ENCODE data around the gene EFEMP1. TPM values are rescaled to one million over a fixed set of nuclear protein-coding genes. Genes with fewer than 3 reads are reported as not detected.

The EFEMP1 gene
- total and polyA plus RNA-seq, 8 donors: 7.0 to 50.8 (median 21.0) TPM

GRCh38 chr2:55861733-55862132 is 61.8 kb downstream of the EFEMP1 start:
- no peak for FAIRE-seq
- no peak overlapping the region for H3K4me3 ChIP-seq
- DNase-seq: no peak
- TF ChIP-seq, protein P1, sequence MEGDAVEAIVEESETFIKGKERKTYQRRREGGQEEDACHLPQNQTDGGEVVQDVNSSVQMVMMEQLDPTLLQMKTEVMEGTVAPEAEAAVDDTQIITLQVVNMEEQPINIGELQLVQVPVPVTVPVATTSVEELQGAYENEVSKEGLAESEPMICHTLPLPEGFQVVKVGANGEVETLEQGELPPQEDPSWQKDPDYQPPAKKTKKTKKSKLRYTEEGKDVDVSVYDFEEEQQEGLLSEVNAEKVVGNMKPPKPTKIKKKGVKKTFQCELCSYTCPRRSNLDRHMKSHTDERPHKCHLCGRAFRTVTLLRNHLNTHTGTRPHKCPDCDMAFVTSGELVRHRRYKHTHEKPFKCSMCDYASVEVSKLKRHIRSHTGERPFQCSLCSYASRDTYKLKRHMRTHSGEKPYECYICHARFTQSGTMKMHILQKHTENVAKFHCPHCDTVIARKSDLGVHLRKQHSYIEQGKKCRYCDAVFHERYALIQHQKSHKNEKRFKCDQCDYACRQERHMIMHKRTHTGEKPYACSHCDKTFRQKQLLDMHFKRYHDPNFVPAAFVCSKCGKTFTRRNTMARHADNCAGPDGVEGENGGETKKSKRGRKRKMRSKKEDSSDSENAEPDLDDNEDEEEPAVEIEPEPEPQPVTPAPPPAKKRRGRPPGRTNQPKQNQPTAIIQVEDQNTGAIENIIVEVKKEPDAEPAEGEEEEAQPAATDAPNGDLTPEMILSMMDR (IDR thresholded peaks at IDR 0.05): no peak
- no peaks in the 10 kb centered on the region for H3K27me3 ChIP-seq
- no peaks in the 10 kb centered on the region for H3K9me3 ChIP-seq
- 91 to 92% methylated on average over 6 of the region's 6 CpGs for WGBS, 2 donors
- H3K36me3 ChIP-seq: no peaks in the 10 kb centered on the region
- peak in 1 of 4 donors; percentile 7 for ATAC-seq
- peak overlapping the region in 2 of 4 donors; percentile 48 to 68 for H3K27ac ChIP-seq
- intact Hi-C loops (cut with DNase I): no loop called here
- H3K4me1 ChIP-seq: no peaks in the 10 kb centered on the region

DNA sequence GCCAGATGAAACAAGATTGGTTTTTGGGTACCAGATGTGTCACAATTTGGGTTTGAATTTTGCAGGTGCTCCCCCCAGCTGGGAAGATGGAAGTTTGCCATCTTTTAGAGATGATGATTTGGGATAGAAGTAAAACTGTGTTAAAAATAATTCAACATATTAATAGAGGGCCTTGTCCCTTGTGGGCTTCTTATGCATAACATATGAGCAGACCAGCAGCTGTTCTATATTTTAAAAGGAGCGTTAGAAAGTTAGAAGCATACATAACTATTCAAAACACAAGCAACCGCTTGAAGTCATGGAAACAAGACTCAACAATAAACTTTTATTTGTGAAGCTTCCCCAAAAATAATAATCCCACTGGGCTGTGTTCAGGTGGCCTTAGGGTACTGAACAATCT is 62.8 kb downstream of the EFEMP1 start:
- DNase-seq (no peak), ATAC-seq (no peak), FAIRE-seq (no peak)
- no peak overlapping the region for H3K4me3 ChIP-seq
- H3K27ac ChIP-seq: no peak overlapping the region
- no peaks in the 10 kb centered on the region for H3K27me3 ChIP-seq
- H3K36me3 ChIP-seq: no peaks in the 10 kb centered on the region
- H3K4me1 ChIP-seq: no peaks in the 10 kb centered on the region
- TF ChIP-seq, protein P1 (IDR thresholded peaks at IDR 0.05): no peak
- H3K9me3 ChIP-seq: no peaks in the 10 kb centered on the region
- WGBS, 2 donors: 69 to 90% methylated on average over 2 of the region's 2 CpGs
- intact Hi-C loops (cut with DNase I): no loop called here

DNA sequence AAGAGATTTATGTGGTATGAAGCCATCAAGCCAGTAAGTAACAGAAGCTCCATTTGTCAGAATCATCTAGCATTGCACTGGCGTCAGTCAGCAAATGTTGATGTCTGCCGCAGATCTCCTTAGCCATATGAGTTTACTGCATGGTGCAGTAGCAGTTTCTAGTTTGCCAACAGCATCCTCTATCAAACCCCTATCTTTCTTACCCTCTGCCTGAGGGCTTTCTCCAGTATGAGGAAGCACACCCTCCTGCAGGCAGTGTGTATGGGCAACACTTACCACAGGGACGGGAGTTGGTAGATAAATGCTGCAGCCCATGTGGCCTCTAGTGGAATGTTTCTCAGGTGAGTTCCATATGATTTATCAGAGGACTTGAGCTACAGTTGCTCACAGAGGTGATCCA is 63.7 kb downstream of the EFEMP1 start:
- WGBS, 2 donors: 91 to 93% methylated on average over 3 of the region's 3 CpGs
- H3K27ac ChIP-seq: no peak overlapping the region
- no peak for FAIRE-seq
- no peak for ATAC-seq
- TF ChIP-seq, protein P1 (IDR thresholded peaks at IDR 0.05): no peak
- no peaks in the 10 kb centered on the region for H3K27me3 ChIP-seq
- no peak overlapping the region for H3K4me3 ChIP-seq
- intact Hi-C loops (cut with DNase I): no loop called here
- DNase-seq: no peak
- H3K36me3 ChIP-seq: no peaks in the 10 kb centered on the region
- no peaks in the 10 kb centered on the region for H3K4me1 ChIP-seq
- H3K9me3 ChIP-seq: no peaks in the 10 kb centered on the region

- no peak for DNase-seq
- FAIRE-seq: no peak
- no peaks in the 10 kb centered on the region for H3K27me3 ChIP-seq
- no peaks in the 10 kb centered on the region for H3K4me1 ChIP-seq
- intact Hi-C loops (cut with DNase I): no loop called here
- H3K9me3 ChIP-seq: no peaks in the 10 kb centered on the region
- no peak overlapping the region for H3K27ac ChIP-seq
- no peaks in the 10 kb centered on the region for H3K36me3 ChIP-seq
- WGBS, 2 donors: 72 to 92% methylated on average over 2 of the region's 2 CpGs
- ATAC-seq: no peak
- TF ChIP-seq, protein P1 (IDR thresholded peaks at IDR 0.05): no peak
- H3K4me3 ChIP-seq: no peak overlapping the region
Observed at GRCh38 chr2:55857766-55858165, 65.8 kb downstream of the EFEMP1 start.

- TF ChIP-seq, protein P1 (IDR thresholded peaks at IDR 0.05): no peak
- FAIRE-seq (no peak), ATAC-seq (no peak), DNase-seq (no peak)
- Histone ChIP-seq H3K4me1 (no peaks in the 10 kb centered on the region), H3K27me3 (no peaks in the 10 kb centered on the region), H3K36me3 (no peaks in the 10 kb centered on the region), H3K4me3 (no peak overlapping the region), H3K27ac (no peak overlapping the region), H3K9me3 (no peaks in the 10 kb centered on the region)
- intact Hi-C loops (cut with DNase I): no loop called here
- 65 to 82% methylated on average over 3 of the region's 3 CpGs for WGBS, 2 donors
Observed at GRCh38 chr2:55856936-55857335, 66.6 kb downstream of the EFEMP1 start.

Measured in pancreas (tissue), 10 donors.